Measurements from ENCODE around the gene CHD2.

Gene CHD2

DNA sequence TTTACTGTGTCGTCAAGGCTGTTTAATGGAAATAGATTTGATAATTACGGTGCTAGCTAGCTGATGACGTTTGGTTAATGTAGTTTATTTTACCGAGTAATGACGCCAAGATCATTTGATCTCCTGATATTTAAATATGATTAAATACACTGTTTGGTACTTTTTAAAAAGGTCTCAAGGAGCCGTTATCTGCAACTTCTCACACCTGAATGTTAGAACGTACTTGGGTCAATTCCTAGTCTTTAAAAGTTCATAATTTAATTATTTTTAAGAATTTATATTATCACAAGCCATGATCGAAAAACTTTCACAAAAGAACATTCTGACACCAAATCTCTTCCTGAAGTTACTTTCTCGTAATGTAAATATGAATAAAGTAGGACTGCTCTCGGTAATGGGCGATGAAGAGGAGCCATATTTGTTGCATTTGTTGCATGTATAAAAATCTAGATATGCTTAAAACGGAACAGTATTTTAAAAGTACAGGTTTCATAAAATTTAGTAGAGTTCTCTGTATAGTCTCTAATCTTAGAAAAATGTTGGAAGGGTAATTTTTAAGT is 16.2 kb upstream of the CHD2 start:
- no peak for DNase-seq
- Histone ChIP-seq H3K9me3 (ENCODE audit: severe bottlenecking) (no peaks in the 10 kb centered on the region), H3K4me3 (ENCODE audit: low read depth, low read length) (peak overlapping the region; percentile 98), H3K36me3 (peaks cover 55% of the 10 kb centered on the region), H3K27ac (peak overlapping the region; percentile 97), H3K27me3 (ENCODE audit: insufficient read depth, low read depth, severe bottlenecking) (no peaks in the 10 kb centered on the region)
- TF ChIP-seq, protein P1, sequence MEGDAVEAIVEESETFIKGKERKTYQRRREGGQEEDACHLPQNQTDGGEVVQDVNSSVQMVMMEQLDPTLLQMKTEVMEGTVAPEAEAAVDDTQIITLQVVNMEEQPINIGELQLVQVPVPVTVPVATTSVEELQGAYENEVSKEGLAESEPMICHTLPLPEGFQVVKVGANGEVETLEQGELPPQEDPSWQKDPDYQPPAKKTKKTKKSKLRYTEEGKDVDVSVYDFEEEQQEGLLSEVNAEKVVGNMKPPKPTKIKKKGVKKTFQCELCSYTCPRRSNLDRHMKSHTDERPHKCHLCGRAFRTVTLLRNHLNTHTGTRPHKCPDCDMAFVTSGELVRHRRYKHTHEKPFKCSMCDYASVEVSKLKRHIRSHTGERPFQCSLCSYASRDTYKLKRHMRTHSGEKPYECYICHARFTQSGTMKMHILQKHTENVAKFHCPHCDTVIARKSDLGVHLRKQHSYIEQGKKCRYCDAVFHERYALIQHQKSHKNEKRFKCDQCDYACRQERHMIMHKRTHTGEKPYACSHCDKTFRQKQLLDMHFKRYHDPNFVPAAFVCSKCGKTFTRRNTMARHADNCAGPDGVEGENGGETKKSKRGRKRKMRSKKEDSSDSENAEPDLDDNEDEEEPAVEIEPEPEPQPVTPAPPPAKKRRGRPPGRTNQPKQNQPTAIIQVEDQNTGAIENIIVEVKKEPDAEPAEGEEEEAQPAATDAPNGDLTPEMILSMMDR (IDR thresholded peaks at IDR 0.05; ENCODE audit: low read depth, low read length), result no peak

DNA sequence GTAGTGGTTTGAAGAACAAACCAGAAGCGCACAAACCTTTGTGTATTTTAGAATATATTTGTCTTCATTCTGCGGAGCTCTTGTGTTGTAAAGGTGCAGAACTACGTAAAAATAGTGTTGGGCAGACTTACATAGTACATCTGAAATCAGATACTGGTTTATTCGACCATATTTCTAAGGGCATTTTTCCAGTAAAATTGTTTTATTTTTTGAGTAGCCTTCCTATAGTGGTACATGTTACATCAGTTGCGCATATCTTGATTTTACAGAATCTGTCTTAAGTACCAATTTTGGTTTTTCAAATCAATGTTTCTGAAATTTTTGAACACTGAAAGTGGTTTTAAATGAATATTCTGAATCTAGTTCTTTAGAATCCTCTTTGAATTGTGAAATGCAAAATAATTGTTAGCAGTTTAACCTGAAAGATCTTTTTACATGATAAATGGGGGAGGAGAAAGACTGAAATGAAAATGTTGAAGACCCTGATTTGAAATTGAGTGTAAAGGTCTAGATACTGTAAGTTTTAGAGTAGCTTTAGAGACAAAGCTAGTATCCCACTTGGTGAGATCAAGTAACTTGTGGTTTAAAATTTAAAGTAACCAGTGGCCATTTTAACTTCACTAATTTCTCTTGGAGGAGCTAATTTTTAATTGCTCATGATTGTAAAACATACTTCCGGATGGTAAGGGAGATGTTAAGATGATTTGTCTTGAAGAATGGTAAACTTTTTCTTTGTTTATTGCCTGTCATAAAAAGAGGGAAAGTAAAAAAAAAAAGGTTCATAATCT is 15.5 kb upstream of the CHD2 start:
- peak overlapping the region; percentile 97 for H3K27ac ChIP-seq
- no peaks in the 10 kb centered on the region for H3K9me3 ChIP-seq (ENCODE audit: severe bottlenecking)
- TF ChIP-seq, protein P1 (IDR thresholded peaks at IDR 0.05; ENCODE audit: low read depth, low read length), result no peak
- no peaks in the 10 kb centered on the region for H3K27me3 ChIP-seq (ENCODE audit: insufficient read depth, low read depth, severe bottlenecking)
- H3K4me3 ChIP-seq (ENCODE audit: low read depth, low read length), result peak overlapping the region; percentile 98
- H3K36me3 ChIP-seq, result peaks cover 60% of the 10 kb centered on the region
- no peak for DNase-seq

DNA sequence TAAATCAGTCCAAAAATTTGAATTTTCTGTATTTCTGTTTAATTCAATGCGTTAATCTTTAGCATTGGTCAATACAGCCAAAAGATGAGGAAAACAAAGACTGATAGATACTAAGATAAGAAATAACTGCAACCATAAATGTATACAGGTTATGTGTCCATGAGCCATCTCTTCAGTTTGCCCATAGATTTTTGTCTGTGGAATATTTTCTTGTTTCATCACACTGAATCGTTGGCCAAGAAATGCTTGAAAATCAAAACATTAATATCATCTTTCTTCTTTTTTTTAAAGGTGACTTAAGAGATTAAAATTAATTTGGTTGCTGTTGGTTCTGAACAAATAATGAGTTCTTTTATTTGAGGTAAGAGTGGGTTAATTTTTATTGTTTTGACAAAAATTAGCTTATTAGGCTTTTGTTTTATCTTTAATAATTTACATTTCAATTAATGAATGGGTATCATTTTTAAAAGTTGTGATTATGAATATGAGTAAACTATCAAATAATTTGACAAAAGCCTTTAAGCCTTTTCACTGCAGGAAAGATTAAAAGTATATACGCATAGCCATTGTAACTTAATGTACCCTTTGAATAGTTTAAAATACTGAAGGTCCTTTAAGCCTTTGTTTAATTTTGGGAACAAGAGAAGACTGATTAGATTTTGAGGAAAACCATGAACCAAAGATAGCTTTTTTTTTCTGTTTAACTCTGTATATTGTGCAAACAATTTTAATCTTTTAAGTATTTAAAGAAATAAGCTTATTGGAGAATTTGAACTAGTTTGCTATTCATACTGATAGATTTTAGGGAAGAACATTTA is 14.7 kb upstream of the CHD2 start:
- no peak for DNase-seq
- Histone ChIP-seq H3K27me3 (ENCODE audit: insufficient read depth, low read depth, severe bottlenecking) (no peaks in the 10 kb centered on the region), H3K27ac (peak overlapping the region; percentile 97), H3K36me3 (peaks cover 68% of the 10 kb centered on the region), H3K4me3 (ENCODE audit: low read depth, low read length) (peak overlapping the region; percentile 98), H3K9me3 (ENCODE audit: severe bottlenecking) (no peaks in the 10 kb centered on the region)
- TF ChIP-seq, protein P1 (IDR thresholded peaks at IDR 0.05; ENCODE audit: low read depth, low read length), result no peak

DNA sequence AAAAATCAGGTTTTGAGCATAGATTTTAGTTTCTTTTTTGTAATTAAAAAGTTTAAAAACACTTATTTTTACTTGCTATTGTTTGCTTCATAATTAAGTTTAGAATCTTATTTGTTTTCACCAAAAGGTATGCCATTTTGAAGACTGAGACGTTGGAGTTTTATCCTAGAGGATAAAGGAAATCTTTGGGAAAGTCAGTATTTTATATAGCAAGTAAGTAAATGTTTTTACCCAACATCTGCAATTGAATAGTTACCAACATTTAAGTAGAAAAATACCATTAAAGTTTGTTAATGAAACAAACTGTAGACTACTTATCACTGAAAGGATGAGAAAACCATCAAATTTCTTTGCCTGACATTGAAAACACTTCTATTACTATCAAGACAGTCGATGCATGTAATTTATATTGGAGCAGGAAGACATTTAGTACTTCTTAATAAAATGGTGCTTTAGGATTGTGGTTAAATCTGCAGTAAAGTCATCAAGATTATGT is 14.0 kb upstream of the CHD2 start:
- H3K27ac ChIP-seq, result peak overlapping the region; percentile 15; the same call in 1 of the 2 replicates
- no peaks in the 10 kb centered on the region for H3K9me3 ChIP-seq (ENCODE audit: severe bottlenecking)
- no peaks in the 10 kb centered on the region for H3K27me3 ChIP-seq (ENCODE audit: insufficient read depth, low read depth, severe bottlenecking)
- no peak for DNase-seq
- H3K4me3 ChIP-seq (ENCODE audit: low read depth, low read length), result no peak overlapping the region
- peaks cover 74% of the 10 kb centered on the region for H3K36me3 ChIP-seq
- TF ChIP-seq, protein P1 (IDR thresholded peaks at IDR 0.05; ENCODE audit: low read depth, low read length), result no peak

DNA sequence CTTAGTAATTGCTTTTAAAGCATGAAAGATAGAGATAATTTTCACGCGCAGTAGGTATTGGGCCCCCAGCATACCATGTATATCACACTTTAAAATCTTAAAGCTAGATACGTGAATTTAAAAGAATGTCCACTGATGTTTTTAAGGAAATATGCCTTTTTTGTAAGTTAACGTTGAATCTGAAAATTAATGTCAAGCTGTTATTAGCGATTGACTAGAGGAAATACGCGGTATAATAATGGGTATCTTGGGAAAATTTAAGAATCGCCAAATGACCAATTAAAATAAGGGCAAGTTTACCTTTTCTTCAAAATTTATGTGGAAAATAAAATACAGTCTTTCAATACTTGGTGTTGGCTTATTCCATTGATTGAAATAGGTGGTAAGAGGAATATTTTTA is 13.3 kb upstream of the CHD2 start:
- H3K9me3 ChIP-seq (ENCODE audit: severe bottlenecking), result no peaks in the 10 kb centered on the region
- no peak for DNase-seq
- H3K27me3 ChIP-seq (ENCODE audit: insufficient read depth, low read depth, severe bottlenecking), result no peaks in the 10 kb centered on the region
- no peak overlapping the region for H3K4me3 ChIP-seq (ENCODE audit: low read depth, low read length)
- H3K27ac ChIP-seq, result no peak overlapping the region
- TF ChIP-seq, protein P1 (IDR thresholded peaks at IDR 0.05; ENCODE audit: low read depth, low read length), result no peak
- peaks cover 81% of the 10 kb centered on the region for H3K36me3 ChIP-seq

Data from WERI-Rb-1 (cell line).